Trophoblast cell (in vitro differentiated cells and primary cell): Measurements from ENCODE around the gene NPHP4.

Experiments used
- DNase-seq, 2 donors: peaks; one replicate each; pipeline ENCODE4 v3.0.0-alpha.2; 2016
- H2AFZ ChIP-seq: 2 replicates; pipeline ENCODE4 v1.6.1; 2013; ENCODE audit warnings: low read length, moderate library complexity, mild to moderate bottlenecking; ENCODE audit not compliant: insufficient read depth, poor library complexity
- H2AK5ac ChIP-seq: 2 replicates; pipeline ENCODE4 v1.6.1; 2013; ENCODE audit warnings: mild to moderate bottlenecking, low read length
- H2BK120ac ChIP-seq: 2 replicates; pipeline ENCODE4 v1.6.1; 2013; ENCODE audit warnings: low read length, mild to moderate bottlenecking, moderate library complexity; ENCODE audit not compliant: insufficient read depth, poor library complexity
- H2BK12ac ChIP-seq: 2 replicates; pipeline ENCODE4 v1.6.1; 2013; ENCODE audit warnings: mild to moderate bottlenecking, low read length, moderate library complexity
- H2BK5ac ChIP-seq: 2 replicates; pipeline ENCODE4 v1.6.1; 2013; ENCODE audit warnings: low read length, low read depth, moderate library complexity, mild to moderate bottlenecking; ENCODE audit not compliant: poor library complexity
- H3K14ac ChIP-seq: 2 replicates; pipeline ENCODE4 v1.6.1; 2013; ENCODE audit warnings: mild to moderate bottlenecking, low read length
- H3K18ac ChIP-seq: 2 replicates; pipeline ENCODE4 v1.6.1; 2013; ENCODE audit warnings: mild to moderate bottlenecking, low read length
- H3K23ac ChIP-seq: 2 replicates; pipeline ENCODE4 v1.6.1; 2013; ENCODE audit warnings: low read length
- H3K27ac ChIP-seq: 2 replicates; pipeline ENCODE4 v1.5.1; 2013; ENCODE audit warnings: low read depth, mild to moderate bottlenecking, inconsistent platforms, low read length, moderate library complexity
- H3K27me3 ChIP-seq: 2 replicates; pipeline ENCODE4 v1.6.1; 2013; ENCODE audit warnings: inconsistent platforms, mild to moderate bottlenecking, low read length, moderate library complexity; ENCODE audit not compliant: insufficient read depth
- H3K36me3 ChIP-seq, 2 experiments: 1 replicate in 1 of 2; 2 replicates in 1 of 2; pipeline ENCODE4 v1.6.1; 2013; ENCODE audit warnings: low read length in 2 of 2, mild to moderate bottlenecking in 2 of 2, moderate library complexity in 1 of 2; ENCODE audit not compliant: insufficient read depth in 2 of 2, control insufficient read depth in 1 of 2
- H3K4ac ChIP-seq: 2 replicates; pipeline ENCODE4 v1.6.1; 2013; ENCODE audit warnings: low read depth, mild to moderate bottlenecking, low read length, moderate library complexity
- H3K4me1 ChIP-seq, 2 experiments: 1 replicate in 1 of 2; 2 replicates in 1 of 2; pipeline ENCODE4 v1.6.1; 2013; ENCODE audit warnings: low read length in 2 of 2, mild to moderate bottlenecking in 2 of 2, moderate library complexity in 1 of 2; ENCODE audit not compliant: insufficient read depth in 2 of 2, control insufficient read depth in 1 of 2
- H3K4me2 ChIP-seq: 2 replicates; pipeline ENCODE4 v1.6.1; 2013; ENCODE audit warnings: inconsistent platforms, mild to moderate bottlenecking, low read length, moderate library complexity
- H3K4me3 ChIP-seq: 2 replicates; pipeline ENCODE4 v1.5.1; 2013; ENCODE audit warnings: mild to moderate bottlenecking, low read depth, low read length, inconsistent platforms
- H3K79me1 ChIP-seq: one replicate; pipeline ENCODE4 v1.6.1; 2013; ENCODE audit warnings: low read length
- H3K79me2 ChIP-seq: 2 replicates; pipeline ENCODE4 v1.6.1; 2013; ENCODE audit warnings: low read length, mild to moderate bottlenecking; ENCODE audit not compliant: control insufficient read depth, insufficient read depth, poor library complexity
- H3K9ac ChIP-seq: 2 replicates; pipeline ENCODE4 v1.6.1; 2013; ENCODE audit warnings: mild to moderate bottlenecking, low read length
- H3K9me3 ChIP-seq: 2 replicates; pipeline ENCODE4 v1.6.1; 2013; ENCODE audit warnings: low read depth, mild to moderate bottlenecking, control low read depth, inconsistent platforms, low read length; ENCODE audit not compliant: insufficient read depth
- H4K12ac ChIP-seq: 2 replicates; pipeline ENCODE4 v1.6.1; 2013; ENCODE audit warnings: low read depth, mild to moderate bottlenecking, low read length, moderate library complexity
- H4K8ac ChIP-seq: 2 replicates; pipeline ENCODE4 v1.6.1; 2013; ENCODE audit warnings: low read depth, mild to moderate bottlenecking, low read length, moderate library complexity
- H4K91ac ChIP-seq: one replicate; pipeline ENCODE4 v1.6.1; 2013; ENCODE audit warnings: low read depth, mild to moderate bottlenecking, low read length, moderate library complexity
- WGBS: extraction: QIAGEN DNeasy Blood & Tissue Kit; methylation state at CpG from one replicate; pipeline ENCODE4 v1.1.7; 2013; ENCODE audit warnings: missing lambda C conversion rate; ENCODE audit not compliant: insufficient read length, insufficient coverage; ENCODE audit errors: extremely low coverage; 5-methylcytosine and 5-hydroxymethylcytosine counted together

Gene NPHP4

GRCh38 chr1:5908461-5909375, 83.5 kb downstream of the NPHP4 start:
- H4K91ac ChIP-seq = no peak overlapping the region
- H4K8ac ChIP-seq = no peak overlapping the region
- no peak overlapping the region for H3K18ac ChIP-seq
- H3K79me1 ChIP-seq = no peaks in the 10 kb centered on the region
- no peak overlapping the region for H3K4me3 ChIP-seq
- no peak overlapping the region for H3K4me2 ChIP-seq
- DNase-seq = no peak
- H3K4me1 ChIP-seq = no peaks in the 10 kb centered on the region
- H3K9ac ChIP-seq = no peak overlapping the region
- H3K36me3 ChIP-seq = peaks cover 0 to 3% of the 10 kb centered on the region in 2 experiments
- peaks cover 2% of the 10 kb centered on the region for H3K9me3 ChIP-seq
- H3K27ac ChIP-seq = no peak overlapping the region
- H3K27me3 ChIP-seq = no peaks in the 10 kb centered on the region
- H3K79me2 ChIP-seq = no peaks in the 10 kb centered on the region
- no peak overlapping the region for H3K14ac ChIP-seq
- no peak overlapping the region for H2BK5ac ChIP-seq
- no peak overlapping the region for H2AK5ac ChIP-seq
- H2BK12ac ChIP-seq = no peak overlapping the region
- WGBS = no CpG with 5 or more reads among the region's 35 CpGs
- H3K23ac ChIP-seq = no peak overlapping the region
- H2AFZ ChIP-seq = no peak overlapping the region
- no peak overlapping the region for H2BK120ac ChIP-seq
- no peak overlapping the region for H3K4ac ChIP-seq
- no peak overlapping the region for H4K12ac ChIP-seq

- Histone ChIP-seq H2BK120ac (no peak overlapping the region), H3K79me1 (no peaks in the 10 kb centered on the region), H4K91ac (no peak overlapping the region), H3K4me3 (no peak overlapping the region), H3K27ac (no peak overlapping the region), H3K18ac (no peak overlapping the region), H4K8ac (no peak overlapping the region), H3K36me3 (peaks cover 0 to 3% of the 10 kb centered on the region in 2 experiments), H2AK5ac (no peak overlapping the region), H2BK12ac (no peak overlapping the region), H2BK5ac (no peak overlapping the region), H3K4ac (no peak overlapping the region), H3K9ac (no peak overlapping the region), H3K23ac (no peak overlapping the region), H2AFZ (no peak overlapping the region), H4K12ac (no peak overlapping the region), H3K79me2 (no peaks in the 10 kb centered on the region), H3K9me3 (peaks cover 2% of the 10 kb centered on the region), H3K27me3 (no peaks in the 10 kb centered on the region), H3K14ac (no peak overlapping the region), H3K4me2 (no peak overlapping the region), H3K4me1 (no peaks in the 10 kb centered on the region)
- WGBS = no CpG with 5 or more reads among the region's 8 CpGs
- no peak for DNase-seq
These were observed 84.3 kb downstream of the NPHP4 start for GRCh38 chr1:5907966-5908365.

- Histone ChIP-seq H3K4me2 (no peak overlapping the region), H3K79me2 (no peaks in the 10 kb centered on the region), H3K14ac (no peak overlapping the region), H3K18ac (no peak overlapping the region), H3K9me3 (peaks cover 2% of the 10 kb centered on the region), H3K4ac (no peak overlapping the region), H3K4me1 (no peaks in the 10 kb centered on the region), H4K12ac (no peak overlapping the region), H4K91ac (no peak overlapping the region), H4K8ac (no peak overlapping the region), H2AK5ac (no peak overlapping the region), H3K27ac (no peak overlapping the region), H2AFZ (no peak overlapping the region), H3K4me3 (no peak overlapping the region), H3K27me3 (no peaks in the 10 kb centered on the region), H2BK5ac (no peak overlapping the region), H3K79me1 (no peaks in the 10 kb centered on the region), H3K36me3 (peaks cover 0 to 3% of the 10 kb centered on the region in 2 experiments), H2BK12ac (no peak overlapping the region), H3K9ac (no peak overlapping the region), H3K23ac (no peak overlapping the region), H2BK120ac (no peak overlapping the region)
- WGBS = no CpG with 5 or more reads among the region's 11 CpGs
- no peak for DNase-seq
These were observed 84.8 kb downstream of the NPHP4 start for GRCh38 chr1:5907386-5907785.

GRCh38 chr1:5906966-5907365, 85.3 kb downstream of the NPHP4 start:
- H2BK120ac ChIP-seq = no peak overlapping the region
- no peak overlapping the region for H3K27ac ChIP-seq
- H3K23ac ChIP-seq = no peak overlapping the region
- H3K4me2 ChIP-seq = no peak overlapping the region
- no peaks in the 10 kb centered on the region for H3K4me1 ChIP-seq
- H3K4me3 ChIP-seq = no peak overlapping the region
- H3K4ac ChIP-seq = no peak overlapping the region
- H3K79me2 ChIP-seq = no peaks in the 10 kb centered on the region
- DNase-seq = no peak
- no peak overlapping the region for H4K12ac ChIP-seq
- no peak overlapping the region for H2AK5ac ChIP-seq
- H2BK5ac ChIP-seq = no peak overlapping the region
- H3K9me3 ChIP-seq = peaks cover 2% of the 10 kb centered on the region
- H3K14ac ChIP-seq = no peak overlapping the region
- H2AFZ ChIP-seq = no peak overlapping the region
- H3K36me3 ChIP-seq = peaks cover 0 to 3% of the 10 kb centered on the region in 2 experiments
- H2BK12ac ChIP-seq = no peak overlapping the region
- H3K9ac ChIP-seq = no peak overlapping the region
- no peak overlapping the region for H4K91ac ChIP-seq
- no peak overlapping the region for H4K8ac ChIP-seq
- H3K18ac ChIP-seq = no peak overlapping the region
- H3K27me3 ChIP-seq = no peaks in the 10 kb centered on the region
- H3K79me1 ChIP-seq = no peaks in the 10 kb centered on the region
- WGBS = no CpG with 5 or more reads among the region's 12 CpGs
